ENCODE data around the gene TIAM2. TPM values are rescaled to one million over a fixed set of nuclear protein-coding genes. Genes with fewer than 3 reads are reported as not detected.

Gene TIAM2
- total and polyA plus RNA-seq, 10 donors = 4.3 to 21.9 (median 12.9) TPM

- Histone ChIP-seq H3K27ac (no peak overlapping the region), H3K27me3 (replicated peaks in 1 of 7) (no peaks in the 10 kb centered on the region), H3K4me1 (no peaks in the 10 kb centered on the region), H3K36me3 (no peaks in the 10 kb centered on the region), H3K9me3 (peaks cover 0 to 14% (median 5%) of the 10 kb centered on the region in 8 donors), H3K4me3 (no peak overlapping the region)
- no peak for DNase-seq
- TF ChIP-seq, protein P1, sequence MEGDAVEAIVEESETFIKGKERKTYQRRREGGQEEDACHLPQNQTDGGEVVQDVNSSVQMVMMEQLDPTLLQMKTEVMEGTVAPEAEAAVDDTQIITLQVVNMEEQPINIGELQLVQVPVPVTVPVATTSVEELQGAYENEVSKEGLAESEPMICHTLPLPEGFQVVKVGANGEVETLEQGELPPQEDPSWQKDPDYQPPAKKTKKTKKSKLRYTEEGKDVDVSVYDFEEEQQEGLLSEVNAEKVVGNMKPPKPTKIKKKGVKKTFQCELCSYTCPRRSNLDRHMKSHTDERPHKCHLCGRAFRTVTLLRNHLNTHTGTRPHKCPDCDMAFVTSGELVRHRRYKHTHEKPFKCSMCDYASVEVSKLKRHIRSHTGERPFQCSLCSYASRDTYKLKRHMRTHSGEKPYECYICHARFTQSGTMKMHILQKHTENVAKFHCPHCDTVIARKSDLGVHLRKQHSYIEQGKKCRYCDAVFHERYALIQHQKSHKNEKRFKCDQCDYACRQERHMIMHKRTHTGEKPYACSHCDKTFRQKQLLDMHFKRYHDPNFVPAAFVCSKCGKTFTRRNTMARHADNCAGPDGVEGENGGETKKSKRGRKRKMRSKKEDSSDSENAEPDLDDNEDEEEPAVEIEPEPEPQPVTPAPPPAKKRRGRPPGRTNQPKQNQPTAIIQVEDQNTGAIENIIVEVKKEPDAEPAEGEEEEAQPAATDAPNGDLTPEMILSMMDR (IDR thresholded peaks at IDR 0.05 in 8 of 11, conservative IDR thresholded peaks at IDR 0.05 in 3 of 11) = no peak
- TF ChIP-seq POLR2A (IDR thresholded peaks at IDR 0.05) (no peak), POLR2AphosphoS5 (IDR thresholded peaks at IDR 0.05) (no peak)
- WGBS, 5 donors = 81 to 90% (median 87%) methylated on average over 8 of the region's 8 CpGs
- intact Hi-C loops (cut with DNase I; ENCODE audit: low total_unique reads) = no loop called here
These were observed 246.9 kb downstream of the TIAM2 start for GRCh38 chr6:155241966-155242365.

- no peak for DNase-seq
- no peaks in the 10 kb centered on the region for H3K27me3 ChIP-seq (replicated peaks in 1 of 7)
- intact Hi-C loops (cut with DNase I; ENCODE audit: low total_unique reads) = no loop called here
- no peaks in the 10 kb centered on the region for H3K4me1 ChIP-seq
- H3K36me3 ChIP-seq = peaks cover 0 to 9% (median 0%) of the 10 kb centered on the region in 6 donors
- H3K27ac ChIP-seq = no peak overlapping the region
- H3K4me3 ChIP-seq = no peak overlapping the region
- 87 to 95% (median 92%) methylated on average over 4 of the region's 4 CpGs for WGBS, 5 donors
- H3K9me3 ChIP-seq = no peaks in the 10 kb centered on the region
- TF ChIP-seq POLR2AphosphoS5 (IDR thresholded peaks at IDR 0.05) (no peak), POLR2A (IDR thresholded peaks at IDR 0.05) (no peak)
- TF ChIP-seq, protein P1 (IDR thresholded peaks at IDR 0.05 in 8 of 11, conservative IDR thresholded peaks at IDR 0.05 in 3 of 11) = no peak
These were observed 249.3 kb downstream of the TIAM2 start for GRCh38 chr6:155244434-155244833.

GRCh38 chr6:155245193-155245592 lies 250.1 kb downstream of the TIAM2 start:
- no peaks in the 10 kb centered on the region for H3K27me3 ChIP-seq (replicated peaks in 1 of 7)
- no peak overlapping the region for H3K27ac ChIP-seq
- H3K4me1 ChIP-seq = no peaks in the 10 kb centered on the region
- peaks cover 0 to 17% (median 0%) of the 10 kb centered on the region in 6 donors for H3K36me3 ChIP-seq
- no peak for DNase-seq
- intact Hi-C loops (cut with DNase I; ENCODE audit: low total_unique reads) = no loop called here
- no peak overlapping the region for H3K4me3 ChIP-seq
- TF ChIP-seq POLR2AphosphoS5 (IDR thresholded peaks at IDR 0.05) (no peak), POLR2A (IDR thresholded peaks at IDR 0.05) (no peak)
- TF ChIP-seq, protein P1 (IDR thresholded peaks at IDR 0.05 in 8 of 11, conservative IDR thresholded peaks at IDR 0.05 in 3 of 11) = no peak
- WGBS, 5 donors = 90 to 95% (median 93%) methylated on average over 7 of the region's 7 CpGs
- no peaks in the 10 kb centered on the region for H3K9me3 ChIP-seq

DNA sequence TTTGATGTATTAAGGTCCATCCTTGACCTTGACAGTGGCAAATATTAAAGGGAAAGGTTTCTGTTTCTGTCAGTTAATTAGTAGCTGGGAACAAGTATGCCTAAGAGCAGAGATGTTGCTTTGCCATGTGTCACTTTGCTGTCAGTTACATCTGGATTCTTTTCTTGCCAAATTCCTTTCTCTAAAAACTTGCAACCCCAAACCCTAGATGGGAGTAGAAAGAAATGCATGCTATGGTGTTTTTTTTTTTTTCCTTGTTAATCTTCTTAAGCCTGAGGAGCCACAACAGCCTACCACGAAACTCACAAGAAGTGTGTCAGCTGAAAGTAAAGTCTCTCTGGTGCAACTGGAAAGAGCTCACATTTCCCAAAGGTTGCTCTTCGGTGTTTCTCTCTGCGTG lies 250.7 kb downstream of the TIAM2 start:
- WGBS, 5 donors = 89 to 95% (median 90%) methylated on average over 3 of the region's 3 CpGs

More for the DNA sequence above, 250.7 kb downstream of the TIAM2 start:
- DNase-seq = no peak
- TF ChIP-seq POLR2A (IDR thresholded peaks at IDR 0.05) = no peak
- TF ChIP-seq POLR2AphosphoS5 (IDR thresholded peaks at IDR 0.05) = no peak
- TF ChIP-seq, protein P1 (IDR thresholded peaks at IDR 0.05 in 8 of 11, conservative IDR thresholded peaks at IDR 0.05 in 3 of 11) = no peak
- intact Hi-C loops (cut with DNase I; ENCODE audit: low total_unique reads) = no loop called here
- Histone ChIP-seq H3K4me1 (no peaks in the 10 kb centered on the region), H3K9me3 (no peaks in the 10 kb centered on the region), H3K27me3 (replicated peaks in 1 of 7) (no peaks in the 10 kb centered on the region), H3K4me3 (no peak overlapping the region), H3K36me3 (peaks cover 0 to 23% (median 0%) of the 10 kb centered on the region in 6 donors), H3K27ac (no peak overlapping the region)

Data from spleen (tissue), 11 donors.